ENCODE results near the gene KNDC1.
"Not testable (repeated sequence)": the region's sequence is repeated elsewhere in the genome, so short reads cannot be mapped to it uniquely, and the experiment has no call there.

KNDC1 gene

GRCh38 chr10:133226251-133226808 lies 66.3 kb downstream of the KNDC1 start:
- no peak for DNase-seq (ENCODE audit: low spot score)

- DNase-seq (ENCODE audit: low spot score): no peak
Observed at GRCh38 chr10:133227256-133227655, 67.2 kb downstream of the KNDC1 start.

GRCh38 chr10:133229265-133230043 lies 69.4 kb downstream of the KNDC1 start:
- no peak for DNase-seq (ENCODE audit: low spot score)

GRCh38 chr10:133230044-133230361 lies 70.0 kb downstream of the KNDC1 start, which contains the start of gene UTF1:
Gene UTF1, plus strand, starts transcription at chr10:133230217. Its CDS starts 72 bp downstream, at chr10:133230289.
- no peak for DNase-seq (ENCODE audit: low spot score)

GRCh38 chr10:133230387-133231195 lies 70.6 kb downstream of the KNDC1 start:
- no peak for DNase-seq (ENCODE audit: low spot score)

GRCh38 chr10:133231244-133231945 lies 71.4 kb downstream of the KNDC1 start:
- no peak for DNase-seq (ENCODE audit: low spot score)

- DNase-seq (ENCODE audit: low spot score): no peak
Observed at GRCh38 chr10:133231946-133232574, 72.0 kb downstream of the KNDC1 start.

GRCh38 chr10:133234796-133235195 lies 74.8 kb downstream of the KNDC1 start:
- DNase-seq (ENCODE audit: low spot score): not testable (repeated sequence)

- DNase-seq (ENCODE audit: low spot score): no peak
Observed at GRCh38 chr10:133235265-133235855, 75.3 kb downstream of the KNDC1 start.

GRCh38 chr10:133235932-133236331 lies 75.9 kb downstream of the KNDC1 start:
- DNase-seq (ENCODE audit: low spot score): no peak

- no peak for DNase-seq (ENCODE audit: low spot score)
Observed at GRCh38 chr10:133236401-133237240, 76.6 kb downstream of the KNDC1 start.

- no peak for DNase-seq (ENCODE audit: low spot score)
Observed at GRCh38 chr10:133237241-133237587, 77.2 kb downstream of the KNDC1 start.

- no peak for DNase-seq (ENCODE audit: low spot score)
Observed at GRCh38 chr10:133237588-133238465, 77.8 kb downstream of the KNDC1 start, which contains the start of gene VENTX. Gene VENTX, plus strand, starts transcription at chr10:133237855. Its CDS starts 60 bp downstream, at chr10:133237915.

GRCh38 chr10:133238466-133238804 lies 78.4 kb downstream of the KNDC1 start:
- DNase-seq (ENCODE audit: low spot score): no peak

- DNase-seq (ENCODE audit: low spot score): no peak
Observed at GRCh38 chr10:133239990-133240389, 80.0 kb downstream of the KNDC1 start.

GRCh38 chr10:133241501-133242205 lies 81.6 kb downstream of the KNDC1 start:
- no peak for DNase-seq (ENCODE audit: low spot score)

GRCh38 chr10:133242611-133243356 lies 82.8 kb downstream of the KNDC1 start:
- DNase-seq (ENCODE audit: low spot score): peak; percentile 56

- DNase-seq (ENCODE audit: low spot score): no peak
Observed at GRCh38 chr10:133243593-133243992, 83.6 kb downstream of the KNDC1 start.

Measured in AG20443 (cell line).